Gastrocnemius medialis (tissue), 4 donors: ENCODE results near the gene ADD2.

Experiments
- POLR2A ChIP-seq, 2 donors: fragments of 450-650 bp; IDR thresholded peaks; one replicate each; pipeline ENCODE4 v1.6.1; 2017; ENCODE audit warnings: antibody characterized with exemption in 2 of 2, mild to moderate bottlenecking in 2 of 2, moderate library complexity in 2 of 2
- TF ChIP-seq, protein P1 (sequence below), 5 experiments: fragments of 450-650 bp in 3 of 5; fragments of 200-600 bp in 2 of 5; sonication (generic) in 2 of 5; IDR thresholded peaks in 4 of 5; conservative IDR thresholded peaks in 1 of 5; 1 replicate in 4 of 5; 2 replicates in 1 of 5; pipeline ENCODE4 v1.5.1; 2016 to 2019; ENCODE audit warnings: antibody characterized with exemption in 5 of 5, mild to moderate bottlenecking in 3 of 5, moderate library complexity in 3 of 5

DNA sequence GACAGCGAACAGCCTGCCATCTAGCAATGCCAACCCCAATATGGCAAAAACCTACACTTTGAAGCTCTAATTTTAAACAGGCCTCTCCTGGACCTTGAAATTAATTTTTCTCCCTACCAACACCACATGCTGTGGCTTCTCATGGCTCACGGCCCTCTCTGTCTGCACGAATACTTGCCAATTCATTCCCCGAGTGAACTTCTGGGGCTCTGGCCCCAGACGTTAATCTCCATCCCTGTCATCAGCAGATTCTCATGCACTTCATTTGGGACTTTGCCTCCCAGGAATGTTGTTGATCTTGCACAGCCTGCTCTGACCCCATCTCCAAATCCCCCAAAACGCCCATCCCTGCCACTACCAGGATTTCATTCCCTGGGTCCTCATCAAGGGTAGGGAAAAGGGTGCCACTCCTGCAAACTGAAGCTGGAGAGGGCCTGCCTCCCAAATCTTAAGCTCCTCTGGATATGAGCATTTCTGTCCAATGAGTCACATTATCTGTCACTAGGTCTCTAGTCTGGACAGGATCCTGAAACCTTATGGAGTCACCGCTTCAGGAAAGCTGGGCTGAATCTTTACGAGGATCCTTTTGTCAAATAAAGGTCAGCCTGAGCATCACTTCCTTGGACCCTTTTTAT is 12.0 kb upstream of the ADD2 start:
- TF ChIP-seq, protein P1, sequence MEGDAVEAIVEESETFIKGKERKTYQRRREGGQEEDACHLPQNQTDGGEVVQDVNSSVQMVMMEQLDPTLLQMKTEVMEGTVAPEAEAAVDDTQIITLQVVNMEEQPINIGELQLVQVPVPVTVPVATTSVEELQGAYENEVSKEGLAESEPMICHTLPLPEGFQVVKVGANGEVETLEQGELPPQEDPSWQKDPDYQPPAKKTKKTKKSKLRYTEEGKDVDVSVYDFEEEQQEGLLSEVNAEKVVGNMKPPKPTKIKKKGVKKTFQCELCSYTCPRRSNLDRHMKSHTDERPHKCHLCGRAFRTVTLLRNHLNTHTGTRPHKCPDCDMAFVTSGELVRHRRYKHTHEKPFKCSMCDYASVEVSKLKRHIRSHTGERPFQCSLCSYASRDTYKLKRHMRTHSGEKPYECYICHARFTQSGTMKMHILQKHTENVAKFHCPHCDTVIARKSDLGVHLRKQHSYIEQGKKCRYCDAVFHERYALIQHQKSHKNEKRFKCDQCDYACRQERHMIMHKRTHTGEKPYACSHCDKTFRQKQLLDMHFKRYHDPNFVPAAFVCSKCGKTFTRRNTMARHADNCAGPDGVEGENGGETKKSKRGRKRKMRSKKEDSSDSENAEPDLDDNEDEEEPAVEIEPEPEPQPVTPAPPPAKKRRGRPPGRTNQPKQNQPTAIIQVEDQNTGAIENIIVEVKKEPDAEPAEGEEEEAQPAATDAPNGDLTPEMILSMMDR (IDR thresholded peaks at IDR 0.05 in 4 of 5, conservative IDR thresholded peaks at IDR 0.05 in 1 of 5), result no peak
- no peak for TF ChIP-seq POLR2A (IDR thresholded peaks at IDR 0.05)
